SJCRH30 (cell line): Measurements from ENCODE around the gene KRTAP4-7. TPM values are rescaled to one million over a fixed set of nuclear protein-coding genes. Genes with fewer than 3 reads are reported as not detected.
"Not testable (repeated sequence)": the region's sequence is repeated elsewhere in the genome, so short reads cannot be mapped to it uniquely, and the experiment has no call there.

Experiments used
- DNase-seq, 2 experiments: peaks; one replicate each; pipeline ENCODE4 v3.0.0-alpha.2; 2015 to 2020
- H3K27ac ChIP-seq: fragments of 250-450 bp; sonication (Bioruptor Pico); 2 replicates; pipeline ENCODE4 v1.5.1; 2020; ENCODE audit warnings: mild to moderate bottlenecking, moderate library complexity
- H3K27me3 ChIP-seq: fragments of 250-450 bp; sonication (Bioruptor Pico); 2 replicates; pipeline ENCODE4 v1.5.1; 2020; ENCODE audit warnings: mild to moderate bottlenecking, moderate library complexity
- H3K36me3 ChIP-seq: fragments of 250-450 bp; sonication (Bioruptor Pico); 2 replicates; pipeline ENCODE4 v1.5.1; 2020; ENCODE audit warnings: mild to moderate bottlenecking, moderate library complexity
- H3K4me1 ChIP-seq: fragments of 250-450 bp; sonication (Bioruptor Pico); 2 replicates; pipeline ENCODE4 v1.5.1; 2020; ENCODE audit warnings: mild to moderate bottlenecking, moderate library complexity
- H3K4me3 ChIP-seq: fragments of 250-450 bp; sonication (Bioruptor Pico); 2 replicates; pipeline ENCODE4 v1.5.1; 2020; ENCODE audit warnings: mild to moderate bottlenecking, moderate library complexity
- H3K9me3 ChIP-seq: fragments of 250-450 bp; sonication (Bioruptor Pico); replicated peaks from 2 replicates; pipeline ENCODE4 v1.5.1; 2020; ENCODE audit warnings: mild to moderate bottlenecking, moderate library complexity
- total RNA-seq: library from RNA; depleted of rRNA; stranded (reverse); fragments of >200 nt; shearing (Covaris generic); gene quantifications from 2 replicates; pipeline ENCODE4 v1.2.3, GENCODE V29; 2014

Gene KRTAP4-7
- total RNA-seq, 1 experiment from 2014 or later = 0.18 TPM

GRCh38 chr17:41117846-41118386 lies 34.0 kb downstream of the KRTAP4-7 start, which contains the start of gene KRTAP4-11:
Gene KRTAP4-11, minus strand, starts transcription at chr17:41118373. Its CDS starts 58 bp downstream, at chr17:41118315.
- not testable (repeated sequence) for H3K9me3 ChIP-seq, H3K27me3 ChIP-seq, H3K4me1 ChIP-seq, H3K36me3 ChIP-seq, H3K4me3 ChIP-seq, H3K27ac ChIP-seq
- DNase-seq = peak; percentile 42 to 50

GRCh38 chr17:41118721-41119120 lies 34.8 kb downstream of the KRTAP4-7 start:
- H3K9me3 ChIP-seq = peaks cover 4% of the 10 kb centered on the region
- no peak overlapping the region for H3K4me3 ChIP-seq
- no peaks in the 10 kb centered on the region for H3K4me1 ChIP-seq
- H3K27me3 ChIP-seq = no peaks in the 10 kb centered on the region
- H3K27ac ChIP-seq = no peak overlapping the region
- DNase-seq = no peak
- no peaks in the 10 kb centered on the region for H3K36me3 ChIP-seq

- H3K27me3 ChIP-seq, H3K4me3 ChIP-seq, H3K27ac ChIP-seq, H3K4me1 ChIP-seq, H3K9me3 ChIP-seq, H3K36me3 ChIP-seq, DNase-seq: not testable (repeated sequence)
Observed at GRCh38 chr17:41119696-41120690, 36.0 kb downstream of the KRTAP4-7 start.

GRCh38 chr17:41121742-41122141 lies 37.8 kb downstream of the KRTAP4-7 start:
- H3K27ac ChIP-seq = no peak overlapping the region
- H3K4me3 ChIP-seq = no peak overlapping the region
- no peaks in the 10 kb centered on the region for H3K4me1 ChIP-seq
- no peak for DNase-seq
- H3K27me3 ChIP-seq = no peaks in the 10 kb centered on the region
- peaks cover 4% of the 10 kb centered on the region for H3K9me3 ChIP-seq
- no peaks in the 10 kb centered on the region for H3K36me3 ChIP-seq

- H3K4me1 ChIP-seq, H3K36me3 ChIP-seq, H3K9me3 ChIP-seq, H3K4me3 ChIP-seq, H3K27me3 ChIP-seq: not testable (repeated sequence)
- DNase-seq = peak; percentile 47 to 49
- H3K27ac ChIP-seq = peak overlapping the region; percentile 20; the same call in 1 of the 2 replicates
Observed at GRCh38 chr17:41123292-41123990, 39.5 kb downstream of the KRTAP4-7 start.

- H3K27me3 ChIP-seq, H3K9me3 ChIP-seq, H3K4me1 ChIP-seq, DNase-seq, H3K4me3 ChIP-seq, H3K36me3 ChIP-seq: not testable (repeated sequence)
- peak within 1 kb of the TSS; percentile 20; the same call in 1 of the 2 replicates for H3K27ac ChIP-seq
Observed at GRCh38 chr17:41123991-41124371, 40.0 kb downstream of the KRTAP4-7 start, which contains the start of gene KRTAP4-12. Gene KRTAP4-12, minus strand, starts transcription at chr17:41124182. Its CDS starts 60 bp downstream, at chr17:41124122.

- no peaks in the 10 kb centered on the region for H3K27me3 ChIP-seq
- H3K9me3 ChIP-seq = peaks cover 4% of the 10 kb centered on the region
- H3K4me3 ChIP-seq = no peak overlapping the region
- no peaks in the 10 kb centered on the region for H3K36me3 ChIP-seq
- H3K27ac ChIP-seq = no peak overlapping the region
- H3K4me1 ChIP-seq = no peaks in the 10 kb centered on the region
- DNase-seq = no peak
Observed at GRCh38 chr17:41125064-41125463, 41.1 kb downstream of the KRTAP4-7 start.

- Histone ChIP-seq H3K27me3 (no peaks in the 10 kb centered on the region), H3K36me3 (no peaks in the 10 kb centered on the region), H3K4me3 (no peak overlapping the region), H3K27ac (no peak overlapping the region), H3K9me3 (peaks cover 4% of the 10 kb centered on the region), H3K4me1 (no peaks in the 10 kb centered on the region)
- DNase-seq = no peak
Observed at GRCh38 chr17:41126412-41126811, 42.5 kb downstream of the KRTAP4-7 start.

- Histone ChIP-seq H3K36me3 (no peaks in the 10 kb centered on the region), H3K27ac (no peak overlapping the region), H3K9me3 (peaks cover 4% of the 10 kb centered on the region), H3K27me3 (no peaks in the 10 kb centered on the region), H3K4me3 (no peak overlapping the region), H3K4me1 (no peaks in the 10 kb centered on the region)
- no peak for DNase-seq
Observed at GRCh38 chr17:41127371-41127770, 43.4 kb downstream of the KRTAP4-7 start.

- no peaks in the 10 kb centered on the region; the same call in 1 of the 2 replicates for H3K9me3 ChIP-seq
- H3K4me1 ChIP-seq = no peaks in the 10 kb centered on the region
- no peak overlapping the region for H3K4me3 ChIP-seq
- no peak for DNase-seq
- no peaks in the 10 kb centered on the region for H3K27me3 ChIP-seq
- H3K36me3 ChIP-seq = no peaks in the 10 kb centered on the region
- H3K27ac ChIP-seq = no peak overlapping the region
Observed at GRCh38 chr17:41131979-41132378, 48.0 kb downstream of the KRTAP4-7 start.

GRCh38 chr17:41133880-41134735 lies 50.2 kb downstream of the KRTAP4-7 start:
- H3K27me3 ChIP-seq = no peaks in the 10 kb centered on the region
- H3K4me3 ChIP-seq = no peak overlapping the region
- H3K36me3 ChIP-seq = no peaks in the 10 kb centered on the region
- H3K27ac ChIP-seq = no peak overlapping the region
- DNase-seq = no peak
- H3K9me3 ChIP-seq = no peaks in the 10 kb centered on the region; the same call in 1 of the 2 replicates
- no peaks in the 10 kb centered on the region for H3K4me1 ChIP-seq
